HG03280 (cell line): ENCODE data around the gene PROK1.
A peak's percentile ranks its signal among the peaks of the same experiment; 100 is the strongest.
"Not testable (repeated sequence)": the region's sequence is repeated elsewhere in the genome, so short reads cannot be mapped to it uniquely, and the experiment has no call there.

Experiments
- ATAC-seq: cut with Tn5 transposase; IDR thresholded peaks from one replicate; pipeline ENCODE4 v1.9.1; 2021; ENCODE audit warnings: mild to moderate bottlenecking, moderate library complexity; ENCODE audit not compliant: unreplicated experiment

Gene PROK1

GRCh38 chr1:110450929-110451328 is at the start of gene PROK1:
Gene PROK1, plus strand, starts transcription at chr1:110451149. Its CDS starts 68 bp downstream, at chr1:110451217.
- ATAC-seq, result no peak

GRCh38 chr1:110403805-110404204 is 47.1 kb upstream of the PROK1 start:
- ATAC-seq, result no peak

GRCh38 chr1:110404401-110404800 is 46.5 kb upstream of the PROK1 start:
- no peak for ATAC-seq

GRCh38 chr1:110406407-110406806 is 44.5 kb upstream of the PROK1 start:
- ATAC-seq, result not testable (repeated sequence)

GRCh38 chr1:110407260-110408210 is 43.4 kb upstream of the PROK1 start, which contains the start of gene LAMTOR5:
Gene LAMTOR5, minus strand, starts transcription at chr1:110407694. Its CDS starts 74 bp downstream, at chr1:110407620.
- peak; percentile 88 for ATAC-seq

- no peak for ATAC-seq
These were observed 42.5 kb upstream of the PROK1 start for GRCh38 chr1:110408488-110408887.

- ATAC-seq, result no peak
These were observed 41.6 kb upstream of the PROK1 start for GRCh38 chr1:110409316-110409715.

- ATAC-seq, result no peak
These were observed 39.7 kb upstream of the PROK1 start for GRCh38 chr1:110411173-110411735.

- no peak for ATAC-seq
These were observed 38.4 kb upstream of the PROK1 start for GRCh38 chr1:110412576-110412975.

- ATAC-seq, result not testable (repeated sequence)
These were observed 37.9 kb upstream of the PROK1 start for GRCh38 chr1:110413045-110413444.

GRCh38 chr1:110418729-110419128 is 32.2 kb upstream of the PROK1 start:
- ATAC-seq, result no peak

- ATAC-seq, result no peak
These were observed 30.8 kb upstream of the PROK1 start for GRCh38 chr1:110420023-110420662.

- ATAC-seq, result no peak
These were observed 29.8 kb upstream of the PROK1 start for GRCh38 chr1:110420874-110421793.

- no peak for ATAC-seq
These were observed 26.0 kb upstream of the PROK1 start for GRCh38 chr1:110424699-110425611.

GRCh38 chr1:110425612-110426152 is 25.3 kb upstream of the PROK1 start:
- no peak for ATAC-seq

- ATAC-seq, result no peak
These were observed 24.1 kb upstream of the PROK1 start for GRCh38 chr1:110426854-110427253.

GRCh38 chr1:110428946-110429345 is 22.0 kb upstream of the PROK1 start:
- ATAC-seq, result no peak

- no peak for ATAC-seq
These were observed 20.6 kb upstream of the PROK1 start for GRCh38 chr1:110430366-110430765.

GRCh38 chr1:110430901-110431300 is 20.0 kb upstream of the PROK1 start:
- no peak for ATAC-seq
